Measurements from ENCODE around the gene COL8A1.

DNA sequence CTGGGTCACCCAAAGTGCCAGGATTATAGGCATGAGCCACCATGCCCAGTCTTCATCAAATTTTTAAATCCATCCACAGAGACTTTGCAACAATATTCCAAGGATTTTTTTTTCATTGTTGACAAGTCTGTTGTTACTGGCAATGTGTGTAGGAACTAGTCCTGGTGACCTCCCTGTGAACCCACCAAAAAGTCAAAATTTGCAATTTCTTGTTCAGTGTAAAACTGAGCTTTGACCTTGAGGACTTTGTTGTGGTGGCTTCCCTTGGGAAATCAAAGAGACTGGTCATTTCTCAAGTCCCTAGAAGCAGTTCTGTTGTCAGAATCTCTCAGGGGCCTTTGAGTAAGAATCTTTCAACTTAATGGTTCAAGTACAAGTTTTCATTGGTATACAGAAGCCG lies 36.9 kb upstream of the COL8A1 start:
- TF ChIP-seq, protein P1, sequence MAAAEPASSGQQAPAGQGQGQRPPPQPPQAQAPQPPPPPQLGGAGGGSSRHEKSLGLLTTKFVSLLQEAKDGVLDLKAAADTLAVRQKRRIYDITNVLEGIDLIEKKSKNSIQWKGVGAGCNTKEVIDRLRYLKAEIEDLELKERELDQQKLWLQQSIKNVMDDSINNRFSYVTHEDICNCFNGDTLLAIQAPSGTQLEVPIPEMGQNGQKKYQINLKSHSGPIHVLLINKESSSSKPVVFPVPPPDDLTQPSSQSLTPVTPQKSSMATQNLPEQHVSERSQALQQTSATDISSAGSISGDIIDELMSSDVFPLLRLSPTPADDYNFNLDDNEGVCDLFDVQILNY (CRISPR knock-in tag; IDR thresholded peaks at IDR 0.05) = no peak
- TF ChIP-seq, protein P2, sequence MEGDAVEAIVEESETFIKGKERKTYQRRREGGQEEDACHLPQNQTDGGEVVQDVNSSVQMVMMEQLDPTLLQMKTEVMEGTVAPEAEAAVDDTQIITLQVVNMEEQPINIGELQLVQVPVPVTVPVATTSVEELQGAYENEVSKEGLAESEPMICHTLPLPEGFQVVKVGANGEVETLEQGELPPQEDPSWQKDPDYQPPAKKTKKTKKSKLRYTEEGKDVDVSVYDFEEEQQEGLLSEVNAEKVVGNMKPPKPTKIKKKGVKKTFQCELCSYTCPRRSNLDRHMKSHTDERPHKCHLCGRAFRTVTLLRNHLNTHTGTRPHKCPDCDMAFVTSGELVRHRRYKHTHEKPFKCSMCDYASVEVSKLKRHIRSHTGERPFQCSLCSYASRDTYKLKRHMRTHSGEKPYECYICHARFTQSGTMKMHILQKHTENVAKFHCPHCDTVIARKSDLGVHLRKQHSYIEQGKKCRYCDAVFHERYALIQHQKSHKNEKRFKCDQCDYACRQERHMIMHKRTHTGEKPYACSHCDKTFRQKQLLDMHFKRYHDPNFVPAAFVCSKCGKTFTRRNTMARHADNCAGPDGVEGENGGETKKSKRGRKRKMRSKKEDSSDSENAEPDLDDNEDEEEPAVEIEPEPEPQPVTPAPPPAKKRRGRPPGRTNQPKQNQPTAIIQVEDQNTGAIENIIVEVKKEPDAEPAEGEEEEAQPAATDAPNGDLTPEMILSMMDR (IDR thresholded peaks at IDR 0.05) = no peak
- TF ChIP-seq, protein P3, sequence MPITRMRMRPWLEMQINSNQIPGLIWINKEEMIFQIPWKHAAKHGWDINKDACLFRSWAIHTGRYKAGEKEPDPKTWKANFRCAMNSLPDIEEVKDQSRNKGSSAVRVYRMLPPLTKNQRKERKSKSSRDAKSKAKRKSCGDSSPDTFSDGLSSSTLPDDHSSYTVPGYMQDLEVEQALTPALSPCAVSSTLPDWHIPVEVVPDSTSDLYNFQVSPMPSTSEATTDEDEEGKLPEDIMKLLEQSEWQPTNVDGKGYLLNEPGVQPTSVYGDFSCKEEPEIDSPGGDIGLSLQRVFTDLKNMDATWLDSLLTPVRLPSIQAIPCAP (CRISPR knock-in tag; IDR thresholded peaks at IDR 0.05) = no peak
- TF ChIP-seq NR2C2 (CRISPR knock-in tag; IDR thresholded peaks at IDR 0.05) = no peak
- no peak for TF ChIP-seq CBFB (CRISPR knock-in tag; IDR thresholded peaks at IDR 0.05; ENCODE audit: low read depth)
- no peak for TF ChIP-seq CREM (CRISPR knock-in tag; IDR thresholded peaks at IDR 0.05)
- TF ChIP-seq FOXP1 (CRISPR knock-in tag; IDR thresholded peaks at IDR 0.05; ENCODE audit: borderline replicate concordance) = no peak
- TF ChIP-seq NFYB (CRISPR knock-in tag; conservative IDR thresholded peaks at IDR 0.05; ENCODE audit: low read depth) = no peak
- no peak for TF ChIP-seq NFE2L1 (CRISPR knock-in tag; IDR thresholded peaks at IDR 0.05)

Data from WTC11 (cell line).